ENCODE data around the gene SETDB2. TPM values are rescaled to one million over a fixed set of nuclear protein-coding genes. Genes with fewer than 3 reads are reported as not detected.
A peak's percentile ranks its signal among the peaks of the same experiment; 100 is the strongest.

The SETDB2 gene
- total and polyA plus RNA-seq, 2 of the 13 experiments (the other 11 are each of a cell fraction or from before 2014, with no cell fraction given) = 8.1 to 8.7 TPM

DNA sequence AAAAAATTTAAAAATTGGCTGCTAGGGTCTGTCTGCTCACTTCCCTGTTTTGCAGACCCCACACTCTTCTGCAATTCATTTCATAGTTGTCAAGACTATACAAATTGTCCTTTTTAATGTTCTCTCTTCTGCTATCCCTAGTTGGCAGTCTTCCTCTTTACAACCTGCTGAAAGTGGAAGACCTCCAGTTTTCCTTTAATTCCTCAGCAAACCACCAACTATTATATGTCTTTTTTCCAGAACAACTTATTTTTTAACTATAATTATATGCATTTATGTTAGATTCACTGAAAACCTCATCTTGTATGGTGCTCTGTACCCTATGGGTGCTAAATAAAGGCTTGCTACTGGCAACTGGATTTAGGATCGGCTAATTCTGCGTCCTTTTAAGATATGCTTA lies 50.6 kb downstream of the SETDB2 start:
- peak overlapping the region; percentile 95 for H3K27ac ChIP-seq (ENCODE audit: extremely low read length, insufficient read depth, low read length)
- no peaks in the 10 kb centered on the region for H3K36me3 ChIP-seq (replicated peaks in 1 of 2; ENCODE audit: control insufficient read depth in 1 of 2, insufficient read depth in 2 of 2, low read length in 2 of 2)
- no peak for FAIRE-seq
- H3K4me1 ChIP-seq (ENCODE audit: insufficient read depth, low read length) = peaks cover 21% of the 10 kb centered on the region
- TF ChIP-seq ZSCAN29 (CRISPR knock-in tag; conservative IDR thresholded peaks at IDR 0.05) (0 out of 2 replicates have a peak, but pooled peaks have one; percentile 23), SAP130 (CRISPR knock-in tag; IDR thresholded peaks at IDR 0.05; ENCODE audit: low read depth) (0 out of 2 replicates have a peak, but pooled peaks have one; percentile 6), ZNF7 (CRISPR knock-in tag; IDR thresholded peaks at IDR 0.05) (peak; percentile 54; the same call in 1 of the 2 replicates), ZNF558 (CRISPR knock-in tag; IDR thresholded peaks at IDR 0.05; ENCODE audit: borderline replicate concordance) (no peak), ZNF232 (CRISPR knock-in tag; IDR thresholded peaks at IDR 0.05; ENCODE audit: borderline replicate concordance) (no peak)
- in situ Hi-C loops (cut with HindIII; ENCODE audit: extremely low pct_ligation_motif_present, low pct_unique_long_range_greater_than_20kb) (no loop called here), intact Hi-C loops (cut with micrococcal nuclease; ENCODE audit: unreplicated experiment) (loop anchor here (2.0 to 5.0 kb wide), 2 partner anchors 28 to 42 kb away; no protein-coding TSS in a partner anchor)
- H3K79me2 ChIP-seq (ENCODE audit: insufficient read depth, low read length) = no peaks in the 10 kb centered on the region
- H3K4me2 ChIP-seq (ENCODE audit: low read depth, low read length) = peak overlapping the region; percentile 82
- no peak for DNase-seq (ENCODE audit: low spot score)
- POLR2A ChIA-PET = interaction anchor here (2.9 to 4.4 kb wide), 2 partner anchors 29 to 51 kb away, joined by 33 to 47 read pairs; partner anchors contain the start of genes CAB39L and SETDB2
- no peak overlapping the region for H2AFZ ChIP-seq (ENCODE audit: low read length)
- no TSS peak for BruUV-seq (replicated peaks)
- H3K4me3 ChIP-seq (replicated peaks in 1 of 3; ENCODE audit: insufficient read depth in 1 of 3, low read depth in 2 of 3, low read length in 3 of 3) = peak overlapping the region; percentile 65 to 77 (median 75)
- 35% methylated on average over 2 of the region's 2 CpGs for WGBS (ENCODE audit: low lambda C conversion rate)
- CTCF ChIA-PET (ENCODE audit: low intra/inter-chr PET ratio, low total read pairs) = no interaction called here
- H3K9me3 ChIP-seq (ENCODE audit: low read length) = no peaks in the 10 kb centered on the region
- ATAC-seq = no peak
- peak overlapping the region; percentile 75 for H3K9ac ChIP-seq (ENCODE audit: insufficient read depth, low read depth, low read length)
- no peaks in the 10 kb centered on the region for H4K20me1 ChIP-seq (ENCODE audit: insufficient read depth, low read length)
- H3K27me3 ChIP-seq (ENCODE audit: control insufficient read depth in 1 of 2, insufficient read depth in 2 of 2, low read length in 2 of 2) = no peaks in the 10 kb centered on the region

DNA sequence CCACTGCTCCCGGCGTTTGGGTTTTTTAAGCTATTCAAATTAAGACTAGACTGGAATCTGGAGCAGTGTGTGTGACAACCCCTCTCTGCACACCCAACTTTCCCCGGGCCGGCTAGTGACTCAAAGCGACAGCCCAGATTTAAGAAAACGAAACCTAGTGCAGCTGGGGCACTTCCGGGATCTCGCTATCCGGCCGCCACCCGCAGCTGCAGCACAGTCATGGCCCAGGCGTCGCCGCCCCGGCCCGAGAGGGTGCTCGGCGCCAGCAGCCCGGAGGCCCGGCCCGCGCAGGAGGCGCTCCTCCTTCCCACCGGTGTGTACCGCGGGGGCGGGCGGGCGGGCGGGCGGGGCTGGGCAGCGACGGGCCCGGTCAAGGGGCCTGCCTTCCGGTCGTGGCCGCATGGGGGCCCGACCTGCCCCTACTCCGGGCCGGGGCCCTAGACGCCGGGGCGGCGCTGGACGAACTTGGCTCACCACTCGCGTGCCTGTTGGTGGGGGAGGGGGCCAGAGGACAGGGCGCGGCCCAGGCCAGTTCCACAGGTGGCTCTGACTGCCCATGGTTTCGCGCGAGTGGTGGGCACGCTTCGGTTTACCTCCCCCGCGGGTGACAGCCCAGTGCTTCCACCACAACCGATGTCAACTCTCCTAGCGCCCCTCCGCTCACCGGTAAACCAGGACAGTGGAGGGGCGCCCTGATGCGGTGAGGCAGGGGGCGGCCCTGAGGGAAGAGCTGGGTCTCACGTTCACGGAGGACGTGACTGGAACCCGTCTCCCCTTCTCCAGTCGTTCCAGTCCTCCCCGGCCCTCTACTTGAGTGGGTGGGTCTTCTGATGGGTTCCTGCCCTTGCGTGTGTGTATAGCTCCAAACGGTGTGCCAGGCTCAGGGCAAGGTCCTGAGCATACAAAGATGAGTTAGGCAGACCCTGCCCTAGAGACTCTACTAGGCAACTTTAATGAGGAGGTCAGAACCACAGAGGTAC lies 52.0 kb downstream of the SETDB2 start, which contains the start of gene PHF11:
Gene PHF11 (plus strand): TSS at position 171 of the 980 bp plus-strand sequence. CDS start 49 bp downstream, at position 220.
- H2AFZ ChIP-seq (ENCODE audit: low read length) = no peak within 1 kb of the TSS
- H3K4me3 ChIP-seq (replicated peaks in 1 of 3; ENCODE audit: insufficient read depth in 1 of 3, low read depth in 2 of 3, low read length in 3 of 3) = peak within 1 kb of the TSS; percentile 65 to 77 (median 75)
- H3K27me3 ChIP-seq (ENCODE audit: control insufficient read depth in 1 of 2, insufficient read depth in 2 of 2, low read length in 2 of 2) = no peaks in the 10 kb centered on the region
- no peaks in the 10 kb centered on the region for H3K9me3 ChIP-seq (ENCODE audit: low read length)
- ChIA-PET POLR2A (interaction anchor here (1.0 to 4.4 kb wide), 7 partner anchors 10 to 182 kb away, joined by 3 to 47 read pairs (median 6); partner anchors contain the start of genes CAB39L, RCBTB1 and SETDB2), CTCF (ENCODE audit: low intra/inter-chr PET ratio, low total read pairs) (no interaction called here)
- H3K36me3 ChIP-seq (replicated peaks in 1 of 2; ENCODE audit: control insufficient read depth in 1 of 2, insufficient read depth in 2 of 2, low read length in 2 of 2) = no peaks in the 10 kb centered on the region
- peaks cover 21% of the 10 kb centered on the region for H3K4me1 ChIP-seq (ENCODE audit: insufficient read depth, low read length)
- no TSS peak for BruUV-seq (replicated peaks)
- intact Hi-C loops (cut with micrococcal nuclease; ENCODE audit: unreplicated experiment) = loop anchor here (2.0 to 5.0 kb wide), 2 partner anchors 29 to 44 kb away; no protein-coding TSS in a partner anchor
- in situ Hi-C loops (cut with HindIII; ENCODE audit: extremely low pct_ligation_motif_present, low pct_unique_long_range_greater_than_20kb) = no loop called here
- peak within 1 kb of the TSS; percentile 95 for H3K27ac ChIP-seq (ENCODE audit: extremely low read length, insufficient read depth, low read length)
- peak within 1 kb of the TSS; percentile 82 for H3K4me2 ChIP-seq (ENCODE audit: low read depth, low read length)
- peak; percentile 63 for DNase-seq (ENCODE audit: low spot score)
- no peaks in the 10 kb centered on the region for H3K79me2 ChIP-seq (ENCODE audit: insufficient read depth, low read length)
- H3K9ac ChIP-seq (ENCODE audit: insufficient read depth, low read depth, low read length) = peak within 1 kb of the TSS; percentile 75
- ATAC-seq = peak; percentile 90
- no peak for FAIRE-seq
- 34% methylated on average over 12 of the region's 71 CpGs for WGBS (ENCODE audit: low lambda C conversion rate)
- no peaks in the 10 kb centered on the region for H4K20me1 ChIP-seq (ENCODE audit: insufficient read depth, low read length)
- TF ChIP-seq KDM5A (IDR thresholded peaks at IDR 0.05; ENCODE audit: borderline replicate concordance, low read length) (no peak), PITX1 (CRISPR knock-in tag; IDR thresholded peaks at IDR 0.05) (no peak), ZNF749 (CRISPR knock-in tag; IDR thresholded peaks at IDR 0.05; ENCODE audit: borderline replicate concordance) (no peak), NFATC3 (CRISPR knock-in tag; IDR thresholded peaks at IDR 0.05) (no peak), KDM5B (CRISPR knock-in tag; IDR thresholded peaks at IDR 0.05; ENCODE audit: borderline replicate concordance) (peak; percentile 4; the same call in 1 of the 2 replicates), MIER3 (CRISPR knock-in tag; IDR thresholded peaks at IDR 0.05; ENCODE audit: borderline replicate concordance) (peak; percentile 20; the same call in 1 of the 2 replicates), CCAR2 (optimal IDR thresholded peaks at IDR 0.05; ENCODE audit: low read depth, low read length) (no peak)
- TF ChIP-seq, protein P1, sequence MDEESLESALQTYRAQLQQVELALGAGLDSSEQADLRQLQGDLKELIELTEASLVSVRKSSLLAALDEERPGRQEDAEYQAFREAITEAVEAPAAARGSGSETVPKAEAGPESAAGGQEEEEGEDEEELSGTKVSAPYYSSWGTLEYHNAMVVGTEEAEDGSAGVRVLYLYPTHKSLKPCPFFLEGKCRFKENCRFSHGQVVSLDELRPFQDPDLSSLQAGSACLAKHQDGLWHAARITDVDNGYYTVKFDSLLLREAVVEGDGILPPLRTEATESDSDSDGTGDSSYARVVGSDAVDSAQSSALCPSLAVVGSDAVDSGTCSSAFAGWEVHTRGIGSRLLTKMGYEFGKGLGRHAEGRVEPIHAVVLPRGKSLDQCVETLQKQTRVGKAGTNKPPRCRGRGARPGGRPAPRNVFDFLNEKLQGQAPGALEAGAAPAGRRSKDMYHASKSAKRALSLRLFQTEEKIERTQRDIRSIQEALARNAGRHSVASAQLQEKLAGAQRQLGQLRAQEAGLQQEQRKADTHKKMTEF (CRISPR knock-in tag; IDR thresholded peaks at IDR 0.05) = no peak
- TF ChIP-seq, protein P2, sequence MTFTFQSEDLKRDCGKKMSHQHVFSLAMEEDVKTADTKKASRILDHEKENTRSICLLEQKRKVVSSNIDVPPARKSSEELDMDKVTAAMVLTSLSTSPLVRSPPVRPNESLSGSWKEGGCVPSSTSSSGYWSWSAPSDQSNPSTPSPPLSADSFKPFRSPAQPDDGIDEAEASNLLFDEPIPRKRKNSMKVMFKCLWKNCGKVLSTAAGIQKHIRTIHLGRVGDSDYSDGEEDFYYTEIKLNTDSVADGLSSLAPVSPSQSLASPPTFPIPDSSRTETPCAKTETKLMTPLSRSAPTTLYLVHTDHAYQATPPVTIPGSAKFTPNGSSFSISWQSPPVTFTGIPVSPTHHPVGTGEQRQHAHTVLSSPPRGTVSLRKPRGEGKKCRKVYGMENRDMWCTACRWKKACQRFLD (CRISPR knock-in tag; IDR thresholded peaks at IDR 0.05; ENCODE audit: borderline replicate concordance) = no peak
